HepG2 (cell line): ENCODE data around the gene SPCS2. TPM values are rescaled to one million over a fixed set of nuclear protein-coding genes. Genes with fewer than 3 reads are reported as not detected.
A peak's percentile ranks its signal among the peaks of the same experiment; 100 is the strongest.

ENCODE experiments used
- ELF4 ChIP-seq: sonication (generic); formaldehyde crosslinking; IDR thresholded peaks from 2 replicates; pipeline ENCODE4 v1.5.0; 2020; ENCODE audit warnings: missing genetic modification reagents, mild to moderate bottlenecking, moderate library complexity, borderline replicate concordance
- ETV5 ChIP-seq: IDR thresholded peaks from 2 replicates; pipeline ENCODE4 v1.6.1; 2018; ENCODE audit warnings: missing biosample characterization, missing genetic modification reagents, inconsistent platforms, borderline replicate concordance
- GATA4 ChIP-seq: sonication (generic); IDR thresholded peaks from 2 replicates; pipeline ENCODE4 v1.6.1; 2016; ENCODE audit warnings: antibody characterized with exemption, low read depth, borderline replicate concordance
- KDM5B ChIP-seq: sonication (generic); formaldehyde crosslinking; IDR thresholded peaks from 2 replicates; pipeline ENCODE4 v1.4.0; 2020; ENCODE audit warnings: missing genetic modification reagents, mild to moderate bottlenecking, borderline replicate concordance
- MED1 ChIP-seq: sonication (generic); formaldehyde crosslinking; IDR thresholded peaks from 2 replicates; pipeline ENCODE4 v1.4.0; 2020; ENCODE audit warnings: missing genetic modification reagents
- MLX ChIP-seq: IDR thresholded peaks from 2 replicates; pipeline ENCODE4 v1.6.1; 2016
- MTA3 ChIP-seq: sonication (generic); formaldehyde crosslinking; IDR thresholded peaks from 2 replicates; pipeline ENCODE4 v1.4.0; 2020; ENCODE audit warnings: missing genetic modification reagents
- NFE2L1 ChIP-seq: sonication (generic); formaldehyde crosslinking; IDR thresholded peaks from 2 replicates; pipeline ENCODE4 v1.4.0; 2020; ENCODE audit warnings: missing genetic modification reagents, mild to moderate bottlenecking, borderline replicate concordance
- NFKBIZ ChIP-seq: IDR thresholded peaks from 2 replicates; pipeline ENCODE4 v1.6.1; 2018; ENCODE audit warnings: missing genetic modification reagents, missing compliant biosample characterization
- PHF5A ChIP-seq: IDR thresholded peaks from one replicate; pipeline ENCODE4 v1.6.1; 2018; ENCODE audit warnings: low read depth, missing genetic modification reagents; ENCODE audit not compliant: unreplicated experiment
- RFXAP ChIP-seq: sonication (generic); formaldehyde crosslinking; IDR thresholded peaks from 2 replicates; pipeline ENCODE4 v1.4.0; 2020; ENCODE audit warnings: missing genetic modification reagents, borderline replicate concordance
- SALL1 ChIP-seq: sonication (generic); formaldehyde crosslinking; IDR thresholded peaks from 2 replicates; pipeline ENCODE4 v1.8.0; 2022; ENCODE audit warnings: mild to moderate bottlenecking, missing genetic modification reagents
- SAP130 ChIP-seq: IDR thresholded peaks from 2 replicates; pipeline ENCODE4 v1.6.1; 2016; ENCODE audit warnings: low read depth
- SNAPC2 ChIP-seq: sonication (generic); formaldehyde crosslinking; IDR thresholded peaks from 2 replicates; pipeline ENCODE4 v1.8.1; 2022; ENCODE audit warnings: mild to moderate bottlenecking, missing genetic modification reagents
- TSC22D2 ChIP-seq: sonication (generic); formaldehyde crosslinking; IDR thresholded peaks from 2 replicates; pipeline ENCODE4 v1.5.1; 2020; ENCODE audit warnings: missing genetic modification reagents, mild to moderate bottlenecking, borderline replicate concordance
- XBP1 ChIP-seq: sonication (generic); formaldehyde crosslinking; IDR thresholded peaks from 2 replicates; pipeline ENCODE4 v1.5.0; 2020; ENCODE audit warnings: missing genetic modification reagents
- XRCC5 ChIP-seq: fragments of 200-400 bp; formaldehyde crosslinking; optimal IDR thresholded peaks from 2 replicates; pipeline ENCODE3; 2017; ENCODE audit warnings: mild to moderate bottlenecking, low read length
- ZNF234 ChIP-seq: sonication (generic); formaldehyde crosslinking; conservative IDR thresholded peaks from 2 replicates; pipeline ENCODE4 v1.5.1; 2020; ENCODE audit warnings: mild to moderate bottlenecking, missing genetic modification reagents
- ZNF326 ChIP-seq: sonication (generic); formaldehyde crosslinking; IDR thresholded peaks from 2 replicates; pipeline ENCODE4 v1.4.0; 2020; ENCODE audit warnings: missing genetic modification reagents, borderline replicate concordance
- ZNF331 ChIP-seq: sonication (generic); formaldehyde crosslinking; IDR thresholded peaks from 2 replicates; pipeline ENCODE4 v1.4.0; 2020; ENCODE audit warnings: missing genetic modification reagents
- ZNF839 ChIP-seq: sonication (generic); formaldehyde crosslinking; IDR thresholded peaks from 2 replicates; pipeline ENCODE4 v1.4.0; 2020; ENCODE audit warnings: missing genetic modification reagents, mild to moderate bottlenecking, borderline replicate concordance
- polyA plus RNA-seq, 8 experiments: library from polyadenylated mRNA; depleted of rRNA in 3 of 8; stranded (reverse) in 7 of 8; unstranded in 1 of 8; fragments of >200 nt; fragmentation: Illumina TruSeq in 4 of 8; extraction: Trizol in 4 of 8; gene quantifications; 2 replicates each; pipeline versions ENCODE4 v1.2.1 to v1.2.3, GENCODE V29; 2011 to 2016; ENCODE audit warnings: low read depth in 4 of 8, missing spikeins in 1 of 8, mixed read lengths in 1 of 8; ENCODE audit not compliant: insufficient read depth in 1 of 8
- total RNA-seq, 5 experiments: library from RNA; depleted of rRNA; stranded (reverse); fragments of >200 nt; fragmentation: Illumina TruSeq; extraction: Trizol; gene quantifications; 2 replicates each; pipeline ENCODE4 v1.2.3, GENCODE V29; 2016; ENCODE audit warnings: low read depth in 1 of 5
- TF ChIP-seq, protein P1 (sequence below): sonication (generic); formaldehyde crosslinking; IDR thresholded peaks from 2 replicates; pipeline ENCODE4 v1.4.0; 2020; ENCODE audit warnings: missing genetic modification reagents, borderline replicate concordance
- TF ChIP-seq, protein P2 (sequence below): sonication (generic); formaldehyde crosslinking; IDR thresholded peaks from 2 replicates; pipeline ENCODE4 v1.8.1; 2023; ENCODE audit warnings: mild to moderate bottlenecking, missing genetic modification reagents
- TF ChIP-seq, protein P3 (sequence below): sonication (generic); formaldehyde crosslinking; IDR thresholded peaks from 2 replicates; pipeline ENCODE4 v1.4.0; 2020; ENCODE audit warnings: missing genetic modification reagents

SPCS2 gene
- total and polyA plus RNA-seq, 2 of the 13 experiments (the other 11 are each of a cell fraction or from before 2014, with no cell fraction given), result 87.3 to 142 TPM

GRCh38 chr11:74948898-74949752 lies at the start of gene SPCS2, which contains the start of gene XRRA1 (continued):
- TF ChIP-seq, protein P1, sequence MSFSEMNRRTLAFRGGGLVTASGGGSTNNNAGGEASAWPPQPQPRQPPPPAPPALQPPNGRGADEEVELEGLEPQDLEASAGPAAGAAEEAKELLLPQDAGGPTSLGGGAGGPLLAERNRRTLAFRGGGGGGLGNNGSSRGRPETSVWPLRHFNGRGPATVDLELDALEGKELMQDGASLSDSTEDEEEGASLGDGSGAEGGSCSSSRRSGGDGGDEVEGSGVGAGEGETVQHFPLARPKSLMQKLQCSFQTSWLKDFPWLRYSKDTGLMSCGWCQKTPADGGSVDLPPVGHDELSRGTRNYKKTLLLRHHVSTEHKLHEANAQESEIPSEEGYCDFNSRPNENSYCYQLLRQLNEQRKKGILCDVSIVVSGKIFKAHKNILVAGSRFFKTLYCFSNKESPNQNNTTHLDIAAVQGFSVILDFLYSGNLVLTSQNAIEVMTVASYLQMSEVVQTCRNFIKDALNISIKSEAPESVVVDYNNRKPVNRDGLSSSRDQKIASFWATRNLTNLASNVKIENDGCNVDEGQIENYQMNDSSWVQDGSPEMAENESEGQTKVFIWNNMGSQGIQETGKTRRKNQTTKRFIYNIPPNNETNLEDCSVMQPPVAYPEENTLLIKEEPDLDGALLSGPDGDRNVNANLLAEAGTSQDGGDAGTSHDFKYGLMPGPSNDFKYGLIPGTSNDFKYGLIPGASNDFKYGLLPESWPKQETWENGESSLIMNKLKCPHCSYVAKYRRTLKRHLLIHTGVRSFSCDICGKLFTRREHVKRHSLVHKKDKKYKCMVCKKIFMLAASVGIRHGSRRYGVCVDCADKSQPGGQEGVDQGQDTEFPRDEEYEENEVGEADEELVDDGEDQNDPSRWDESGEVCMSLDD (CRISPR knock-in tag), result no peak
- TF ChIP-seq PHF5A (CRISPR knock-in tag), result peak; percentile 50
- TF ChIP-seq MED1 (CRISPR knock-in tag), result peak; percentile 76; the same call in 1 of the 2 replicates
- TF ChIP-seq, protein P2, sequence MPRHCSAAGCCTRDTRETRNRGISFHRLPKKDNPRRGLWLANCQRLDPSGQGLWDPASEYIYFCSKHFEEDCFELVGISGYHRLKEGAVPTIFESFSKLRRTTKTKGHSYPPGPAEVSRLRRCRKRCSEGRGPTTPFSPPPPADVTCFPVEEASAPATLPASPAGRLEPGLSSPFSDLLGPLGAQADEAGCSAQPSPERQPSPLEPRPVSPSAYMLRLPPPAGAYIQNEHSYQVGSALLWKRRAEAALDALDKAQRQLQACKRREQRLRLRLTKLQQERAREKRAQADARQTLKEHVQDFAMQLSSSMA (CRISPR knock-in tag), result peak; percentile 88; the same call in 1 of the 2 replicates
- peak; percentile 72 for TF ChIP-seq ZNF331 (CRISPR knock-in tag)
- TF ChIP-seq XRCC5, result peak; percentile 85
- peak; percentile 55; the same call in 1 of the 2 replicates for TF ChIP-seq ETV5
- TF ChIP-seq NFE2L1, result no peak
- TF ChIP-seq XBP1, result peak; percentile 98
- peak; percentile 27 for TF ChIP-seq MLX (CRISPR knock-in tag)
- TF ChIP-seq SALL1 (CRISPR knock-in tag), result peak; percentile 95
- TF ChIP-seq KDM5B (CRISPR knock-in tag), result peak; percentile 97
- TF ChIP-seq MTA3, result no peak
- no peak; the same call in 1 of the 2 replicates for TF ChIP-seq TSC22D2 (CRISPR knock-in tag)
- no peak for TF ChIP-seq SNAPC2 (CRISPR knock-in tag)
- TF ChIP-seq ZNF234 (CRISPR knock-in tag), result peak; percentile 89; the same call in 1 of the 2 replicates
- peak; percentile 60; the same call in 1 of the 2 replicates for TF ChIP-seq ZNF839
- TF ChIP-seq GATA4, result peak; percentile 42; the same call in 1 of the 2 replicates
- TF ChIP-seq SAP130, result peak; percentile 99
- no peak for TF ChIP-seq ELF4
- TF ChIP-seq ZNF326 (CRISPR knock-in tag), result no peak
- peak; percentile 88; the same call in 1 of the 2 replicates for TF ChIP-seq RFXAP (CRISPR knock-in tag)
- 0 out of 2 replicates have a peak, but pooled peaks have one; percentile 27 for TF ChIP-seq NFKBIZ (CRISPR knock-in tag)
- TF ChIP-seq, protein P3, sequence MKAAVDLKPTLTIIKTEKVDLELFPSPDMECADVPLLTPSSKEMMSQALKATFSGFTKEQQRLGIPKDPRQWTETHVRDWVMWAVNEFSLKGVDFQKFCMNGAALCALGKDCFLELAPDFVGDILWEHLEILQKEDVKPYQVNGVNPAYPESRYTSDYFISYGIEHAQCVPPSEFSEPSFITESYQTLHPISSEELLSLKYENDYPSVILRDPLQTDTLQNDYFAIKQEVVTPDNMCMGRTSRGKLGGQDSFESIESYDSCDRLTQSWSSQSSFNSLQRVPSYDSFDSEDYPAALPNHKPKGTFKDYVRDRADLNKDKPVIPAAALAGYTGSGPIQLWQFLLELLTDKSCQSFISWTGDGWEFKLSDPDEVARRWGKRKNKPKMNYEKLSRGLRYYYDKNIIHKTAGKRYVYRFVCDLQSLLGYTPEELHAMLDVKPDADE (CRISPR knock-in tag), result no peak
